ENCODE measurements around the gene GTF2IRD1. TPM values are rescaled to one million over a fixed set of nuclear protein-coding genes. Genes with fewer than 3 reads are reported as not detected.
"Not testable (repeated sequence)": the region's sequence is repeated elsewhere in the genome, so short reads cannot be mapped to it uniquely, and the experiment has no call there.

Gene GTF2IRD1
- total RNA-seq, 1 experiment from 2014 or later = 54.0 TPM

DNA sequence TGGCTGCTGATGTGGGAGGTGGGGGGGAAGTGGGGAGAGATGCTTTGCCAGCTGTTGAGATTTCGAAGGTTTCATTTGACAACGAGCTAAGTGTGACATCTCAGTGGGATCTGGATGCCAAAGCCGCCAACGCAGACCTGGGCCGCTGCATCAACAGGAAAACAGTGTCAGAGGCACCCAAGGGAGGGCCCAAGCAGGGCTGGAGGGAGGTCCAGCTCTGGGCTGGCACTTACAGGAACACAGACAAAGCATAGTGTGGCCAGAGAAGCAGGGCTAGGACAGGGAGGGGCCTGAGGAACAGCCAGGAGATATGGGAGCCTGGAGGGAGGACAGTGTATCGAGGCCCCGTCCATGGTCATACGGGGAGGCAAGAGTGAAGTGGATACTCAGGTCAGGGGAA, 73.1 kb downstream of the GTF2IRD1 start:
- BruUV-seq (replicated peaks) = no TSS peak
- ChIA-PET CTCF (no interaction called here), POLR2A (no interaction called here)
- Histone ChIP-seq H3K9me3 (ENCODE audit: control insufficient read depth, insufficient read depth, low read depth, low read length) (no peaks in the 10 kb centered on the region), H3K27ac (ENCODE audit: low read length) (no peak overlapping the region), H3K4me3 (ENCODE audit: low read depth in 2 of 2, low read length in 2 of 2) (no peak overlapping the region), H3K4me1 (ENCODE audit: control insufficient read depth, insufficient read depth, low read length) (no peaks in the 10 kb centered on the region), H3K36me3 (ENCODE audit: control insufficient read depth, insufficient read depth, low read length) (no peaks in the 10 kb centered on the region), H3K27me3 (ENCODE audit: control insufficient read depth, insufficient read depth, low read length) (no peaks in the 10 kb centered on the region)
- in situ Hi-C loops (cut with HindIII; ENCODE audit: low pct_unique_long_range_greater_than_20kb, low sequenced_read_pairs) (no loop called here), intact Hi-C loops (cut with micrococcal nuclease; ENCODE audit: unreplicated experiment) (no loop called here)
- DNase-seq (ENCODE audit: low read depth, low spot score) (no peak), ATAC-seq (no peak)
- TF ChIP-seq POLR2AphosphoS5 (IDR thresholded peaks at IDR 0.05; ENCODE audit: low read depth, low read length) (no peak), SIN3A (IDR thresholded peaks at IDR 0.05; ENCODE audit: borderline replicate concordance, insufficient read depth, low read depth, low read length) (no peak), REST (IDR thresholded peaks at IDR 0.05; ENCODE audit: insufficient read depth in 1 of 2, low read depth in 2 of 2, low read length in 1 of 2) (no peak), TCF7L2 (IDR thresholded peaks at IDR 0.05; ENCODE audit: low read depth, low read length) (no peak)
- TF ChIP-seq, protein P1, sequence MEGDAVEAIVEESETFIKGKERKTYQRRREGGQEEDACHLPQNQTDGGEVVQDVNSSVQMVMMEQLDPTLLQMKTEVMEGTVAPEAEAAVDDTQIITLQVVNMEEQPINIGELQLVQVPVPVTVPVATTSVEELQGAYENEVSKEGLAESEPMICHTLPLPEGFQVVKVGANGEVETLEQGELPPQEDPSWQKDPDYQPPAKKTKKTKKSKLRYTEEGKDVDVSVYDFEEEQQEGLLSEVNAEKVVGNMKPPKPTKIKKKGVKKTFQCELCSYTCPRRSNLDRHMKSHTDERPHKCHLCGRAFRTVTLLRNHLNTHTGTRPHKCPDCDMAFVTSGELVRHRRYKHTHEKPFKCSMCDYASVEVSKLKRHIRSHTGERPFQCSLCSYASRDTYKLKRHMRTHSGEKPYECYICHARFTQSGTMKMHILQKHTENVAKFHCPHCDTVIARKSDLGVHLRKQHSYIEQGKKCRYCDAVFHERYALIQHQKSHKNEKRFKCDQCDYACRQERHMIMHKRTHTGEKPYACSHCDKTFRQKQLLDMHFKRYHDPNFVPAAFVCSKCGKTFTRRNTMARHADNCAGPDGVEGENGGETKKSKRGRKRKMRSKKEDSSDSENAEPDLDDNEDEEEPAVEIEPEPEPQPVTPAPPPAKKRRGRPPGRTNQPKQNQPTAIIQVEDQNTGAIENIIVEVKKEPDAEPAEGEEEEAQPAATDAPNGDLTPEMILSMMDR (IDR thresholded peaks at IDR 0.05) = no peak

GRCh38 chr7:74527842-74528241, 74.1 kb downstream of the GTF2IRD1 start:
- Histone ChIP-seq H3K9me3 (ENCODE audit: control insufficient read depth, insufficient read depth, low read depth, low read length) (no peaks in the 10 kb centered on the region), H3K27me3 (ENCODE audit: control insufficient read depth, insufficient read depth, low read length) (no peaks in the 10 kb centered on the region), H3K27ac (ENCODE audit: low read length) (no peak overlapping the region), H3K4me3 (ENCODE audit: low read depth in 2 of 2, low read length in 2 of 2) (no peak overlapping the region), H3K36me3 (ENCODE audit: control insufficient read depth, insufficient read depth, low read length) (no peaks in the 10 kb centered on the region), H3K4me1 (ENCODE audit: control insufficient read depth, insufficient read depth, low read length) (no peaks in the 10 kb centered on the region)
- ChIA-PET CTCF (no interaction called here), POLR2A (no interaction called here)
- no peak for TF ChIP-seq TCF7L2 (IDR thresholded peaks at IDR 0.05; ENCODE audit: low read depth, low read length)
- no peak for TF ChIP-seq SIN3A (IDR thresholded peaks at IDR 0.05; ENCODE audit: borderline replicate concordance, insufficient read depth, low read depth, low read length)
- TF ChIP-seq, protein P1 (IDR thresholded peaks at IDR 0.05) = no peak
- no peak for TF ChIP-seq REST (IDR thresholded peaks at IDR 0.05; ENCODE audit: insufficient read depth in 1 of 2, low read depth in 2 of 2, low read length in 1 of 2)
- no peak for TF ChIP-seq POLR2AphosphoS5 (IDR thresholded peaks at IDR 0.05; ENCODE audit: low read depth, low read length)
- no TSS peak for BruUV-seq (replicated peaks)
- intact Hi-C loops (cut with micrococcal nuclease; ENCODE audit: unreplicated experiment) = no loop called here
- in situ Hi-C loops (cut with HindIII; ENCODE audit: low pct_unique_long_range_greater_than_20kb, low sequenced_read_pairs) = no loop called here
- ATAC-seq (no peak), DNase-seq (ENCODE audit: low read depth, low spot score) (no peak)

DNA sequence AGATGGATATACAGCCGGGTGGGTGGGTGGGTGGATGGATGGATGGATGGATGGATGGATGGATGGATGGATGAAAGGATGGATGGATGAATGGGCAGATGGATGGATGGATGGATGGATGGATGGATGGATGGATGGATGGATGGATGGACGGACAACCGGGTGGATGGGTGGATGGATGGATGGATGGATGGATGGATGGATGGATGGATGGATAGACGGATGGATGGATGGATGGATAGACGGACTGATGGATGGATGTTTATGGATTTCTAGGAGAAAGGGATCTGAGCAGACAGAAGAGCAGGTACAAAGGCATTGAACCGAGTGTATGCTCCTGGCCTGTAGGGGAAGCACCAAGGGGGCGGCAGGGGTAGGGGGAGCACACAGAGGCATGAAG, 75.1 kb downstream of the GTF2IRD1 start:
- BruUV-seq (replicated peaks); POLR2A ChIA-PET; CTCF ChIA-PET: not testable (repeated sequence)

More for the DNA sequence above, 75.1 kb downstream of the GTF2IRD1 start:
- H3K27ac ChIP-seq (ENCODE audit: low read length); H3K27me3 ChIP-seq (ENCODE audit: control insufficient read depth, insufficient read depth, low read length); DNase-seq (ENCODE audit: low read depth, low spot score); H3K36me3 ChIP-seq (ENCODE audit: control insufficient read depth, insufficient read depth, low read length); intact Hi-C loops (cut with micrococcal nuclease; ENCODE audit: unreplicated experiment); ATAC-seq; H3K4me1 ChIP-seq (ENCODE audit: control insufficient read depth, insufficient read depth, low read length); H3K9me3 ChIP-seq (ENCODE audit: control insufficient read depth, insufficient read depth, low read depth, low read length); in situ Hi-C loops (cut with HindIII; ENCODE audit: low pct_unique_long_range_greater_than_20kb, low sequenced_read_pairs); H3K4me3 ChIP-seq (ENCODE audit: low read depth in 2 of 2, low read length in 2 of 2): not testable (repeated sequence)
